NT2/D1 (cell line): ENCODE results near the gene MYL6.

ENCODE experiments used
- YY1 ChIP-seq: IDR thresholded peaks from 2 replicates; pipeline ENCODE4 v1.6.1; 2011; ENCODE audit not compliant: insufficient read length, insufficient read depth
- ZNF274 ChIP-seq: IDR thresholded peaks from 2 replicates; pipeline ENCODE4 v1.6.1; 2011; ENCODE audit warnings: mild to moderate bottlenecking, low read depth, low read length

GRCh38 chr12:56151672-56152131 is 6.5 kb upstream of the MYL6 start:
- TF ChIP-seq ZNF274 (no peak), YY1 (no peak)
